HG02588 (cell line): ENCODE measurements around the gene RTL10.

Source experiments
- ATAC-seq: cut with Tn5 transposase; IDR thresholded peaks from one replicate; pipeline ENCODE4 v1.9.1; 2021; ENCODE audit warnings: mild to moderate bottlenecking, moderate library complexity; ENCODE audit not compliant: unreplicated experiment

Gene RTL10

DNA sequence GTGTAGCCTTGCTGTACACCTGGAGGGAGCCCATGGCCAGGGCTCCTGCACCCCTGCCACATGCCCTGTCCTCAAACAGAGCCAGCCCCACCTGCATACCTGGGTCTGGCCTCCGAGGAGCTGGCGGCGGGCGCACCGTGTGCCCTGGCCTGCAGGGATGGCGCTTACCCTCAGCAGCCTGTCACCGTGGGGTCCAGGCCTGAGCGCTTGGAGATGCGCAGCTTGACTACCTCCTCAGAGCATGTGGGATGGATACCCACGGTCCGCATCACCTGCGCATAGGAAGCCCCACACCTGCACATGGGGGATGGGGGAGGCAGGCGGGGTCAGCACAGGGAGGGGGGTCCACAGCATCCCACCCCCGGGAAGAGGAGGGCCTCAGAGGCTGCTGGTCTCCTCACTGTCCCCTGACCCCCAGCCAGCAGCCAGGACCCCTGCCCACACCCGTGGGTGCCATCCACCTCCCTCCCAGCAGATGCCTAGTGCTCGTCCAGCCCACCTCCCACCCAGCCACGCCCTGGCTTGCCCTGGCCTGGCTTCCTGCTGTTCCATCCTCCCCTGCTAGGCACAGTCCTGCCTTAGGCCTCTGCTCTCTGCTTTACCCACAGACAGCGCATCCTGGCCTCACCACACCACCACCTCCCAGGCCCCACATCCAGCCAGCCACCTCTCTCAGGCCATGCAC is 22.4 kb upstream of the RTL10 start:
- no peak for ATAC-seq

DNA sequence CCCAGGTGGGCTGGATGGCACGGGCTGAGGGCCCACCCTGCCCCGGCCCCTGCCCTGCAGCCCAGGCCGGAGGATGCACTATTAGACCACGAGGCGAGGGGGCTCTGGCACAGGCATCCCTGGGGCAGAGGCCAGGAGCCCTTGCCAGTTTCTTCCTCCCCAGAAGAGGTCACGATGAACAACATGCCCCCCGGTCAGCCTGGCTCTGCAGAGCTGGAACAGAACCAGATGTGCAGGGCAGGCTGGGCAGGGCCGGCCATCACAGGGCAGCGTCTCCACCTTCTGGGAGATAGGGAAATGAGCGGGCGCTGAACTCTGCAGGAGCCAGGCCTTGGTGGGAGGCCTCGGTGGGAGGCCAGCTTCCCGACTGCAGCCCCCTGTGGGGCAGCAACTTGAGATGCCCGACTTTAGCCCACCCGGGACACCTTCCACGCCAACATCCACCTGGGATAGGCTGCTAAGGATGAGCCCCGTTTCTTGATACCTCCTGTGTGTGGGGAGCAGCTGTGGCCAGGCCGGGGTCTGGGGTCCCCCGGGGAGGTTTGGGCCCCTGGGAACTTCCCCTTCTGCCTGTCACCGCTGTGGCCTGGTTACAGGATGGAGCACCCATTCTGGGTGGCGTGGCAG is 21.8 kb upstream of the RTL10 start:
- no peak for ATAC-seq

DNA sequence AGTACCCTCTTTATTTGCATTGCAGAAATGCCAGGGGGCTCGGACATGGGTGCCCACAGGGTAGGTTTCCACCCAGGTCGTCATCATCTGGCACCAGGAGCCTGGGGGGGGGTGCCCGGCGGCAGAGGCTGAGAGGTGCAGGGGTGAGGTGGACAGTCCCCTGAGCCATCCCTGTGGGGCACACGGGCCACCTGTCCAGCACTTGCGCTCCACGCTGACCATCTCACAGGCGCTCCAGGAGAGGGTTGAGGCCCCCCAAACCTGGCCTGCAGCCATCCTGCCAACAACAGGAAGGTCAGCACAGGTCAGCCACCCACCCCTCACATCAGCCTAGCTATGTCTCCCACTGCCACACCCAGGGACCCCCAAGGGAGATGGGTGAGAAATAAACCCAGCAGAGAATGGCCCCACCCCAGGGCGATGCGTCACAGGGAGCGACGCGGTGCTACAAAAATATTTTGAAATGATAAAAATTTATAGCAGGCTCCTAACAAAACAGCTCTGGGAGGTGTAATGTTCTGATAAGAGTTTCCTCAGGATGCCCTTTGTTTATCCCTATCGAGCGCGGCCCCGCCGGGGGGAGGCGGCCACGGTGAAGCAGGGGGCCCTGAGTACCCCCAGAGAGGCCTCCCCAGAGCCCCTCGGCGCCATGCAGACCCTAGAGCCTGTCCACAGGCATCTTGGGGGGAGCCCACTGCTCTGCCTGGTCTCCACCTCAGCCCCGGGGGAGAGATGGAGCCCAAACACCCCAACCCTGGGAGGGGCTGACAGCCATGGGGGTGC is 21.0 kb upstream of the RTL10 start:
- no peak for ATAC-seq

DNA sequence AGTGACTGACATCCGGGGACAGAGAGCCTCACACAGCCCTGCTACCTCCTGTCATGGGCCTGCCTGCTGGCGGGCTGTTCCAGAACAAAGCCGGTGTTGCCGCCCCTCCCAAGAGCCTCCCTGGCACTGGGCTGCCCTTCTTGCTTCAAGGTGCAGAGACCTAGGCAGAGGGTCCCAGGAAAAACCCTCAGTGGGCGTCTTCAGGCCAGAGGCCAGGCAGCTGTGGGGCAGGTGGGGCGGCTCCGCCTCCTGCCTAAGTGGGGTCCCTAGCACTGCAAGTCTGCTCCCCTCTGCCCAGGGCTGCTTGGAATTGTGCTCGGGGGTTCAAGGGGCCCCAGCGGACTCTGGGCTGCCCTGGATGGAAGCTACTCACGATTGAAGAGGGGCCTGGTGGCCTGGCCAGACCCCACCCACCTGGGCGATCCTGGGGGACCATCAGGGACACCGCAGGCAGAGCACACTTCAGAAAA is 20.4 kb upstream of the RTL10 start:
- no peak for ATAC-seq

GRCh38 chr22:19874307-19875060 is 19.8 kb upstream of the RTL10 start:
- ATAC-seq: no peak

GRCh38 chr22:19873960-19874306 is 19.3 kb upstream of the RTL10 start:
- no peak for ATAC-seq

DNA sequence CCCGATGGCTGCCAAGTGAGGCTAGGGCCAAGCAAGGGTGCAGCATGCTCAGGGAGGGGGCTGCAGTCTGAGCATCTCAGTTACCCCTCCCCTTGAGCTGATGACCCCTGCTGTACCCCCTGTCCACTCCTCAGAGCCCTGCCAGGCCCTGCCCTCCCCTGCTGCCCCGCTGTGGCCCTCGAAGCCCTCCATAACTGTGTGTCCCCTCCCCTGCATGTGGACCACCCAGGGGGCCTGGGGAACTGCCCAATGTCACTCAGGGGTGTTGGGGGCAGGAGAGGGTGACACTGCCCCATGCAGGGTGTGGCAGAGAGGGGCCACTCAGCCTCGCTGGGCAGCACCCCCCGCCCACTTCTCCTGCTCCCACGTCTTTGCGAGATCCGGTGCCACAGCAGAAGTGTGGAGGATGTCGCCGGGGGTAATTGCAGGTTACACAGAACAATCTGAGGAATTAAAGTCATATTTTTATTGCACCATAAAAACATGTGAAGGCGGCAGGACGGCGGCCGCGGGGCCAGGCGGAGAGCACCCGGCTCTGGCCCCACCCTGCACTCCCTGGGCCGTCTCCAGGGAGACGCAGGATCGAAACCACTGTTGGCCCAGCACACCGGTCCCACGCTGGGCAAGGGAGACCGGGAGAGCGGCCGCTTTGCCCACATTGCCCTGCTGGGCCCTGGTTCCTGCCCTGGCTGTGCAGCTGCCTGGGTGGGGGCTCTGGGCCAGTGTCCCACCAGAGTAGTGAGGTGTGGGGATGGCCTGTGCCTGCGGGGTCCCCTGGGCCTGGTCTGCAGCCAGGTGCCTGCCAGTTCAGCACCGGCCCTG is 18.7 kb upstream of the RTL10 start:
- ATAC-seq: no peak

- no peak for ATAC-seq
Measured at GRCh38 chr22:19872779-19873137, 18.1 kb upstream of the RTL10 start.

- ATAC-seq: no peak
Measured at GRCh38 chr22:19871845-19872778, 17.4 kb upstream of the RTL10 start.

DNA sequence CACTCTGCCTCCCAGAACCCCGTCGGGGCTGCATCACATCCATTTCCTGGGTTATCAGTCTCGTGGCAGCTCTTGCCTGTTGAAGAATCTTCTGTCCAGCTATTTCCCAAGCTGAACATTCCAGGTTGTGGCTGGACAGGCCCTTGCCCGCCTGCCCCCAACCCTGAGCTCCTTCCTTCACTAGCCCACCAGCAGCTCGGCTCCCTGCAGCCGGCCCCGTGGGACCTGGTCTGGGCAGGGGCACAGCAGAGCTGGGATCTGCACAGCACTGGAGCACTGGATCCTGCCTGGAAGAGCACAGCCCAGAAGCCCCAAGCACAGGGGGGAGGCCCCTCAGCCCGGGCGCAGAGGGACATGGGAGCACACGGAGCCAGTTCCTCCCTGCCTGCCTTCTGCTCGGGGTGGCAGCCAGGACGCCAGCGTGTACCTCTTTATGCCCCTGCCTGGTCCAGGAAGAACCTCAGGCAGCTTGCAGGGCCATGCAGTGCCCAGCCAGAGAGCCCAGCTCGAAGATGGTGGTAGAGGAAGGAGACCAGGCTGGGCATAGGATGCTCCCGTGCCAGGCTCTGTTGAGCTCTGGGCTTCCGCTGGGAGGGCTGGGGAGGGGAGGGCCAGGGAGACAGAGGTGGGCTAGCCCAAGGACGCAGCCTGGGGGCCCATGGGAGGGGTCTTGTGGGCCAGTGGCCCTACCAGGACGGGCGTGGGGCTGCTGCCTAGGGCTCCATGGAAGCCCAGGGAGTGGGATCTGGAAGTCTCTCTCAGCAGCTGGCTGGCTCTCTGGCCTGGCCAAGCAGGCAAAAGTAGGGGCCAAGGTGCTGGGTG is 16.6 kb upstream of the RTL10 start:
- ATAC-seq: no peak

DNA sequence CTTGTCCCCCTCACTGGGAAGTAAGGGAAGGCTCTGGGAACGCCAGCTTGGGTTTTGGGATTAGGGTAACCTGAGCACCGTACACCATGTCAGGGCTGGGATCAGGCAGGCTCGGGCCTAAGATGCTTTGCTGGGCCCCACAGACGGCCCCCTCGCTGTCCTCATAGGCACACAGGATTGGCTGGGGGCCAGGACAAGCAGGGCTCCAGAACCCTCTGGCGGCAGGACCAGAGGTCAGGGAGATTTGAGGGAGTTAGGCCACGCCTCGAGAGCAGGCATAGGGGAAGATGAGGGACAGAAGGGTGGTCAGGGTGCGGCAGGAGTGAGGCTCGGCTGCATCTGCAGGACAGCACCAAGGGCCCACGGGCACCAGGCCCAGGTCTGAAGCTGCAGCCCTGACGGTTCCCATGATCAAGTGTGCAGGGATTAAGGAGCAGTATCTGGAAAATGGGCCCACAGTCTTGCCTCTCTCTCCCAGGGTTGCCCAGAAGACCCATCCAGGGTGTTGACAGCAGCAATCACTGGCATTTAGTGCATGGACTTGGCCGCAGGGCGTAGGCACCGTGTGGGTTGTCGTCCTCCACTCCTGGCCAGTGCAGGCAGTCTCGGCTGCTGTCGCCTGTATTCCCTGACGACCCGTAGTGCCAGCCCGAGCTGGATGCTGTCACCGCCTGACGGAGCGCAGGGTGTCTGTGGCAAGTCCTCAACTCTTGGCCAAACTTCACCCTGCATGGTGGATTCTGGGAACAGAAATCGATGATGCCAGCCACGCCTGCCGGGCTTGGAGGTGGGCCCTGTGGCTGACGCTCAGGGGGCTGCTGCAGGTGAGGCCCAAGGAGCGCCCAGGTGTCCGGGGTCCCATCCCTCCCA is 15.7 kb upstream of the RTL10 start:
- ATAC-seq: no peak

- no peak for ATAC-seq
Measured at GRCh38 chr22:19869497-19870152, 15.0 kb upstream of the RTL10 start.

DNA sequence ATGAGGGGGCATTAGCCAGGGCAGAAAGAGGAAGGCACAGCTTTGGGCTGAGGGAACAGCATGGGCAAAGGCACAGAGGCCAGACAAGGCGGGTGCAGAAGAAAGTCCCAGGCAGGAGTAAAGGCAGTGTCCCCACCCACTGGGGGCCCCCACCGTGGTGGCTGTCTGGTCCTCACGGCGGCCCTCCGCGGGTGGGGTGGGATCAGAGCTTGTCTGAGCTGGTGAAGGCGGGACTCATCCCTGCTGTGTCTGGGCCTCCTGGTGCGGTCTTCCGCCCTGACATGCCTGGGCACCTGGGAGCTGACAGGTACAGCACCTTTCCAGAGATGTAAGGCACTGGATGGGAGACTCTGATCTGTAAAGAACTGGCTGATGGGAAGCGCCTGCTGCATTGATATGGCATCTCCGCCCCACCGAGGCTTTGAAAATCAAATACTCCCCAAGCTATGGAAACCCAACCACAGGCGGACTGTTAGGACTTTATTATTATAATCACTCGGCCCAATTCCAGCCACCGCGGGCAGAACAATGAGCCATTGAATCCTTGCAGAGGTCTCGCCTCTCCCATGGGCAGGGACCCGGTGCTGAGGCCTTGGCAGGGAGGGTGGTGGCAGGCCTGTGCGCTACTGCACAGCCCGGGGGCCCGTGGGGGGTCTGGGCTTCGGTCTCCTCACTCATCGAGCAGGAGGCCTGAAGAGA is 14.2 kb upstream of the RTL10 start:
- no peak for ATAC-seq

DNA sequence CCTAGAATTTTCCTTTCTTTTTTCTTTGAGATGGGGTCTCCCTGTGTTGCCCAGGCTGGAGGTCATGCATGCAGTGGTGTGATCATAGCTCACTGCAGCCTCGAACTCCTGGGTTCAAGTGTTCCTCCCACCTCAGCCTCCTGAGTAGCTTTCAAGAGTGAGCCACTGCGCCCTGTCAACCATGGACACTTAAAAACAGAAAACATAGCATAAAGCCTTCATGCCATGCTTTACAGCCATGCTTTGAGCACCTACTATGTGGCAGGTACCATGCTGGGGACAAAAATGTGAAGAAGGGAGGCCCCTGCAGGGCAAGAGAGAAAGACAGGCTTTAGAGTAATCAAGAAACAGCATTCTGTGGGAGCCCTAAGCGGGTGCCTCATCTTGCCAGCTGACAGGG is 13.7 kb upstream of the RTL10 start:
- ATAC-seq: no peak

DNA sequence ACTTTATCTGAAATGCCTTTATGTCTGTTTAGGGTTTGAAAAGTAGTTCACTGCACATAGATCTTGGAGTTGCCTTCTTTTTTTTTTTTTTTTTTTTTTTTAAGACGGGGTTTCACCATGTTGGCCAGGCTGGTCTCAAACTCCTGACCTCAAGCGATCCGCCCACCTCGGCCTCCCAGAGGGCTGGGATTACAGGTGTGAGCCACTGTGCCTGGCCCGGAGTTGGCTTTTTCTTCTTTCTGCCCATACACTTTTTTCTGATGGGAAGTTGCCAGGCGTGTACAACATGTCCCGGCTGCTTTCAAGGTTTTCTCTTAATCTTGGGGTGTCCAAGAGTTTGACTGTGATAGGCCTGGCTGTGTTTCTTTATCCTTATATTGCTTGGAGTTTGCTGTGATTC is 12.9 kb upstream of the RTL10 start:
- no peak for ATAC-seq

DNA sequence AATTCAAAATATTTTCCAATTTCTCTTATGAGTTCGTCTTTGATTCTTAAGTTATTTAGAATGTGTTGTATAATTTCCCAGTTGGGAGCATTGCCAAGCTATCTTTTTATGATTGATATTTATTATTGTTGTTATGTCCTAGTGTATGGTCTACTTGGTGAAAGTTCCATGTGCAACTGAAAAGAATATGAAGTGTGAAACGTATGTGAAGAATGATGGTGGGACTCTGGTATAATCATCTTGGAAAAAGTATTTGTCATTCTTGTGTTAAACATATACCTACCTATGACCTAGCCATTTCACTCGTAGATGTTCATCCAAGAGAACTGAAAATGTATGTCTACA is 12.0 kb upstream of the RTL10 start:
- no peak for ATAC-seq
